DMS53 (cell line): ENCODE measurements around the gene CPED1.
"Not testable (repeated sequence)": the region's sequence is repeated elsewhere in the genome, so short reads cannot be mapped to it uniquely, and the experiment has no call there.

ENCODE experiments used
- DNase-seq: peaks from one replicate; lab custom pipeline; 2025; lab: John Stamatoyannopoulos, UW

CPED1 gene

GRCh38 chr7:121183883-121184282 lies 195.4 kb downstream of the CPED1 start:
- DNase-seq = not testable (repeated sequence)

GRCh38 chr7:121186746-121187145 lies 198.2 kb downstream of the CPED1 start:
- peak; percentile 86 for DNase-seq

GRCh38 chr7:121187222-121187621 lies 198.7 kb downstream of the CPED1 start:
- DNase-seq = peak; percentile 27

- DNase-seq = peak; percentile 30
Measured at GRCh38 chr7:121187676-121188075, 199.2 kb downstream of the CPED1 start.

- no peak for DNase-seq
Measured at GRCh38 chr7:121192834-121193233, 204.3 kb downstream of the CPED1 start.

GRCh38 chr7:121195010-121195409 lies 206.5 kb downstream of the CPED1 start:
- no peak for DNase-seq

DNA sequence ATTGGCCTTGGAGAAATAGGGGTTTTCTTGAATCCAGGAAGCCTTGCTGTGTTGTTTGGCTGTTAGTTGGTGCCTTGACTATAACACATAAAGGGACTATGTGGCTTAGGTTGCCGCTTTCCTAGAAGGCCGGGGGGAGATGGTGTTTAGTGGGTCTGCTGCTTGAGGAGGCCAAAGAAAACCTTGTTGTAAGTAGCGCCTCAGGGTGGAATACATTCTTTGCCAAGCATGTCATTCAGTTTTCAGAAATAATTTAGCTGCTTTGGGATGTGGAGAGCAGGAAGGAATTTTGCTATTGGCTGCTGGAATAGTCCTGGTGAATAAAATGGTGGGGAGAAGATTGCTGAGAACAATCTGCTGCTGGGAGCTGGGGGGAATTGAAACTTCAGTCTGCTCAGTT lies 207.4 kb downstream of the CPED1 start:
- DNase-seq = no peak

GRCh38 chr7:121196286-121196685 lies 207.8 kb downstream of the CPED1 start:
- no peak for DNase-seq

DNA sequence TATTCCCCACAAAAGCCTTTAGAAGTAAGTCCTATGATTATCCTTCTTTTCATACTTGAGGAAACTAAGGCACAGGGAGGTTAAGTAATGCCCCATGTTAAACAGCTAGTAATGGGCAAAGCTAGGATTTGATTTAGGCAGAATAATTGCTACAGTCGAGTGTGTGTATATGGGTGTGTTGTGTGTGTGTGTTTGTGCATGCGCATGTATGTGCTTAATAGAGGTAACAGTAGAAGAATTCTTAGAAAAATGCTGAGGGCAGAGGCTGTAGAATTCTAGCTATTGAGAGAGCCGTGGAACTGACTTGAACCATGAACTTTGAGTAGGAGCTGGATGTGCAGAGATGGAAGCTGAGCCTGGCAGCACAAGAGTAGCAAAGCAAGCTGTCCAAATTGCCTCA lies 208.9 kb downstream of the CPED1 start:
- no peak for DNase-seq

DNA sequence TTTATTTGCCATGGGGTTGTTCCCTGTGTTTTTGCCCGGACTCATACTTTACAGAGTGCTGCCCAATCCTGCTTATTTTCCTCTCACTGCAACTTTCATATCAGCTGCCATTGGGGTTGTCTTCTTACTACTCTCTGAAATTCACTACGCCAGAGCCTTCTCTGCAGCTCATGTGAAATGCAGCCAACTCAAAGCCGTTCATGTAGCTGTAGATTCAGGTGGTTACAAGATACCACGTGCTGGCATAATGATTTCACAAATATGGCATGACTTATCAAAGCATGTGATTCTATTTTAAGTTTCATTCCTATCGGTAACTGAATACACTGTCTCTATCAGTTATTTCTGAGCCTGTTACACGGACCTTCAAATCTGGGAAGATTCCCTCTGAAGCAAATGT lies 210.0 kb downstream of the CPED1 start:
- DNase-seq = no peak

DNA sequence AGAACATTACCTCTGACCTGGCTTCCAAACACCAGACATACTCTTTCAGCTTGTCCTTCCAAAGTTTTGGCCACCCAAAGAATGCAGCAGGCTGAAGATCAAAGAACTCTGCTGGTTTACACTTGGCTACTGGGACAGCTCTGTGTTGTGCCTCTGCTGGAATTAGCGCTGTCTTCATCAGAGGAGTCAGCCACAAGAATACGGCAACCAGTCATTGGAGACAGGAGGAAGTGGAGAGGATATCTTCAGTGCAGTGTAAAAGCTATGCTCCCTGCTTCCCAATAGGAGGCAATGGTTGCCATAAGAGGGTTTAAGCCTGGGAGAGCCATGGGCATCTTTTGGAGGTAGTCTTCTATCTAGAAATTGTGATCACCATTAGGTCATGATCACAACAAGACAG lies 213.6 kb downstream of the CPED1 start:
- DNase-seq = peak; percentile 18

- DNase-seq = no peak
Measured at GRCh38 chr7:121202834-121203233, 214.3 kb downstream of the CPED1 start.

DNA sequence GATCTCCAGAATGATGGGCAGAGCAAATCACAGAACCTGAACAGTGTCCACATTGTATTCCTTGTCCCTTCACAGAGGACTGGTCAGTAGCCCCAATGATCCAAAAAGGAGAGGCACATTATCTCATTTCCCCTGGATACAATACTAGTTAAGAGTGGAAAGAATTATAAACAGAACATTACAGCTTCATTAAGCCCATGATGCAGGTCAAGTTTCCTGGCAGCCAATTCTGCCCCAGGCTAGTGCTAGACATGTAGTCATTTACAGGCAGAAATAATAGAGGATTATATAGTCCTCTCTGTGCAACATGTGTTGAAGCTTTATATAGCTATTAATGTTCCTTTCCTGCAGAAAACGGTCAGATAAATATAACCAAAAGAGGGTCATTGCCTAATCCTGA lies 216.0 kb downstream of the CPED1 start:
- DNase-seq = no peak

- DNase-seq = no peak
Measured at GRCh38 chr7:121205777-121206176, 217.3 kb downstream of the CPED1 start.

DNA sequence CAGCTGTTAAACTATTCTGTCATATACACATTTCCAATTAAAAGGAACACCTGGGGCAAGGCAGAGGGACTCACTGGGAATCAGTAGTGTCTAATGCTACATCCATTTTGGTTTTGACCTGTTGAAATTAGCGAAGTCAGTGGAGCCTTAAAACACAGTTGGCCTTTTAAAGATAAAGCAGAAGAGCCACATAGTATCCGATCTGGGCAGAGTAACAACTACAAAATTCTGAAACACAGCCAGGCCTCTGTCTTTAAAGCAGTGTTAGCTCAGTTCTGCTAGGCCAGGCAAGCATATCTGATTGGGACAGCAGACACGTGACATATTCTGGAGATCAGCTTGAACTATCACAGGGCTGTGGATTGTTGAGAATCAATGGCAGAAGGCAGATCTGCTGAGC lies 222.7 kb downstream of the CPED1 start:
- DNase-seq = no peak

GRCh38 chr7:121212036-121212435 lies 223.5 kb downstream of the CPED1 start:
- DNase-seq = no peak

DNA sequence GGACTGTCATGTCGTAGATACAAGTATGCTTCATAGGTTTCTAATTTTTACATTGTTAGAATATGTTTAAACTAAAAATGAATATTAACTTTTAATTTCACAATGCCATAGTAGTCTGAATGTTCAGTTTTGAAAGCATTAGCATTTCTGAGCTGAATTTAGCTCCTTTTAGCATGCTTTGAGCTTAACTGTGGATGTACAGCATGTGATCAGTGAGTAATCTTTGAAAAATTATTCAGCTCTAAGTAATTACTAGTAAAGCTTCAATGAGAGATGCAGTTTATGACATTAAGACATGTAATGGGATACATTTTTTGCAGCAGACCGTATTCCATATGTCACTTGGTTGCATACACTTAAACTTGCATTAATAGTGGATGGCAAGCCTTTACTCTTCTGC lies 226.1 kb downstream of the CPED1 start:
- no peak for DNase-seq

DNA sequence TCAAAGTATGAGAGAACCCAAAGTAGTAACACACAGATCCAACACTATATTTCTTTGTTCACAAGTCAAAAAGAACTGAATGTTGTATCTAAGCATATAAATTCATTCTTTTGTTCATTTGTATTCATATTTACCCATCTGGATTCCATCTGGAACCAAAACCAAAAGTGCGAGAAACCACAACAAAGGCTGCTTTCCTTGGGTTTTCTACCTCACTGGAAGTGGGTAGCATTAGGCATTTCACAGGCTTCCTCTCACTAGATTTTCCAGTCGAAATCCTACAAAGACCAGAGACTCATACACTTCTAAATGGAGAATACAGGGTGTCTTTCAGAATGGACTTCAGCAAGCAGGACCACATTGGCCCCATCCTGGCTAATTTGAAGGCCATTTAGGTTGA lies 230.5 kb downstream of the CPED1 start:
- peak; percentile 17 for DNase-seq

GRCh38 chr7:121221108-121221507 lies 232.6 kb downstream of the CPED1 start:
- not testable (repeated sequence) for DNase-seq

DNA sequence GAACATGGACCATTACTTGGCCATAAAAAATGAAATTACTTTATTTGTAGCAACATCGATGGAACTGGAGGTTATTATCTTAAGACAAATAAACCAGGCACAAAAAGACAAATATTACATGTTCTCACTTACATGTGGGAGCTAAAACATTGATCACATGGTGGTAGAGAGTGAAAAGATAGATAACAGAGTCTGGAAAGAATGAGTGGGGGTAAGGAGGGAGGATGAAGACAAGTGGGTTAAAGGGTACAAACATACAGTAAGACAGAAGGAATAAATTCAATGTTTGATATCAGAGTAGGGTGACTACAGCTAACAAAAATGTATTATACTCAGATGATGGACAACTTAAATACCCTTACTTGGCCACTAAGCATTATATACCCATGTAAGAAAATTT lies 240.3 kb downstream of the CPED1 start:
- no peak for DNase-seq

DNA sequence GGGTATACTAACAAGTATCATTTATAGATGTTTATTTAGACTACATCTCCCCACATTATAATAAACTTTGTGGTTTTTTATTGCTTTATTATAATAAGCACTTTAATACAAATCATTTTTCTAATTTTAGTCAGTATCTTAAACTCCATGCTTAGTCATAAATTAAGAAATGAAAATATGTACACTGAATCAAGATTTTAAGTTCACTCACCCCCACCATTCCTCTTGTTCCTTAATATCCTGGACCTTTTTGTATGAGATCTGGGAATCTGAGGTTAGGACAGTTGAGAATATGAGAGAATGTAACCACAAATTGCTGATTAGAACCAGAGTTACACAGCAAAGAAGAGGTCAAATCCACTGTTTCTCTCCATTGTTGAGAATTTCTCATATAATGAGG lies 246.7 kb downstream of the CPED1 start:
- no peak for DNase-seq

- DNase-seq = no peak
Measured at GRCh38 chr7:121237601-121238000, 249.1 kb downstream of the CPED1 start.

- no peak for DNase-seq
Measured at GRCh38 chr7:121244120-121244870, 255.8 kb downstream of the CPED1 start.

GRCh38 chr7:121251367-121251766 lies 262.9 kb downstream of the CPED1 start:
- DNase-seq = not testable (repeated sequence)
